Measurements from ENCODE around the gene ACOXL.

Gene ACOXL

GRCh38 chr2:110906613-110907298 is 174.4 kb downstream of the ACOXL start:
- TF ChIP-seq CTCF (IDR thresholded peaks at IDR 0.05; ENCODE audit: low read depth, low read length): no peak
- H3K4me3 ChIP-seq (ENCODE audit: low read depth, low read length): no peak overlapping the region

- no peak overlapping the region for H3K4me3 ChIP-seq (ENCODE audit: low read depth, low read length)
- TF ChIP-seq CTCF (IDR thresholded peaks at IDR 0.05; ENCODE audit: low read depth, low read length): no peak
These were observed 177.1 kb downstream of the ACOXL start for GRCh38 chr2:110909501-110909900.

GRCh38 chr2:110910423-110910822 is 178.1 kb downstream of the ACOXL start:
- no peak for TF ChIP-seq CTCF (IDR thresholded peaks at IDR 0.05; ENCODE audit: low read depth, low read length)

GRCh38 chr2:110919738-110920137 is 187.4 kb downstream of the ACOXL start:
- H3K4me3 ChIP-seq (ENCODE audit: low read depth, low read length): no peak overlapping the region
- TF ChIP-seq CTCF (IDR thresholded peaks at IDR 0.05; ENCODE audit: low read depth, low read length): no peak

More at GRCh38 chr2:110910423-110910822, 178.1 kb downstream of the ACOXL start:
- no peak overlapping the region for H3K4me3 ChIP-seq (ENCODE audit: low read depth, low read length)

- TF ChIP-seq CTCF (IDR thresholded peaks at IDR 0.05; ENCODE audit: low read depth, low read length): no peak
These were observed 193.1 kb downstream of the ACOXL start for GRCh38 chr2:110925479-110925878.

GRCh38 chr2:110927526-110927925 is 195.2 kb downstream of the ACOXL start:
- no peak for TF ChIP-seq CTCF (IDR thresholded peaks at IDR 0.05; ENCODE audit: low read depth, low read length)
- H3K4me3 ChIP-seq (ENCODE audit: low read depth, low read length): no peak overlapping the region

More at GRCh38 chr2:110925479-110925878, 193.1 kb downstream of the ACOXL start:
- no peak overlapping the region for H3K4me3 ChIP-seq (ENCODE audit: low read depth, low read length)

GRCh38 chr2:110929528-110929927 is 197.2 kb downstream of the ACOXL start:
- H3K4me3 ChIP-seq (ENCODE audit: low read depth, low read length): no peak overlapping the region
- no peak for TF ChIP-seq CTCF (IDR thresholded peaks at IDR 0.05; ENCODE audit: low read depth, low read length)

All from WI38 (cell line).